ENCODE results near the gene BUD23.
"Not testable (repeated sequence)": the region's sequence is repeated elsewhere in the genome, so short reads cannot be mapped to it uniquely, and the experiment has no call there.

BUD23 gene

GRCh38 chr7:73668103-73668885, 15.1 kb upstream of the BUD23 start:
- DNase-seq: no peak

GRCh38 chr7:73668886-73669230, 14.5 kb upstream of the BUD23 start:
- DNase-seq: no peak

- DNase-seq: no peak
Observed at GRCh38 chr7:73669288-73669701, 14.1 kb upstream of the BUD23 start.

GRCh38 chr7:73669858-73670385, 13.5 kb upstream of the BUD23 start:
- no peak for DNase-seq

- DNase-seq: no peak
Observed at GRCh38 chr7:73671322-73671661, 12.1 kb upstream of the BUD23 start.

GRCh38 chr7:73671857-73672445, 11.4 kb upstream of the BUD23 start:
- DNase-seq: no peak

- DNase-seq: no peak
Observed at GRCh38 chr7:73674468-73675124, 8.8 kb upstream of the BUD23 start.

- DNase-seq: not testable (repeated sequence)
Observed at GRCh38 chr7:73676062-73676461, 7.3 kb upstream of the BUD23 start.

- DNase-seq: no peak
Observed at GRCh38 chr7:73678862-73679261, 4.5 kb upstream of the BUD23 start.

GRCh38 chr7:73679709-73680108, 3.7 kb upstream of the BUD23 start:
- no peak for DNase-seq

GRCh38 chr7:73680501-73680900, 2.9 kb upstream of the BUD23 start:
- no peak for DNase-seq

GRCh38 chr7:73681031-73681430, 2.4 kb upstream of the BUD23 start:
- DNase-seq: no peak

- no peak for DNase-seq
Observed at GRCh38 chr7:73682745-73683055, 697 bp upstream of the BUD23 start.

- DNase-seq: peak; percentile 52
Observed at GRCh38 chr7:73683788-73684693, 644 bp downstream of the BUD23 start.

- no peak for DNase-seq
Observed at GRCh38 chr7:73685311-73685710, 1.9 kb downstream of the BUD23 start.

- no peak for DNase-seq
Observed at GRCh38 chr7:73688288-73688687, 4.9 kb downstream of the BUD23 start.

GRCh38 chr7:73690646-73691045, 7.2 kb downstream of the BUD23 start:
- no peak for DNase-seq

GRCh38 chr7:73696372-73696771, 13.0 kb downstream of the BUD23 start:
- DNase-seq: no peak

- no peak for DNase-seq
Observed at GRCh38 chr7:73698410-73698809, 15.0 kb downstream of the BUD23 start.

GRCh38 chr7:73699370-73700068, 16.1 kb downstream of the BUD23 start:
- DNase-seq: no peak

- DNase-seq: no peak
Observed at GRCh38 chr7:73700069-73700423, 16.6 kb downstream of the BUD23 start.

- no peak for DNase-seq
Observed at GRCh38 chr7:73700581-73701134, 17.3 kb downstream of the BUD23 start.
